ENCODE results near the gene ZNF831.

Gene ZNF831

GRCh38 chr20:59163631-59164530 is at the start of gene ZNF831:
TSS of gene ZNF831 (plus strand) at chr20:59163821. CDS start at chr20:59191020, 27,199 bp downstream.
- in situ Hi-C loops (cut with MboI; ENCODE audit: low sequenced_read_pairs, unreplicated experiment) = no loop called here
- DNase-seq (ENCODE audit: low spot score) = no peak
- TF ChIP-seq, protein P1, sequence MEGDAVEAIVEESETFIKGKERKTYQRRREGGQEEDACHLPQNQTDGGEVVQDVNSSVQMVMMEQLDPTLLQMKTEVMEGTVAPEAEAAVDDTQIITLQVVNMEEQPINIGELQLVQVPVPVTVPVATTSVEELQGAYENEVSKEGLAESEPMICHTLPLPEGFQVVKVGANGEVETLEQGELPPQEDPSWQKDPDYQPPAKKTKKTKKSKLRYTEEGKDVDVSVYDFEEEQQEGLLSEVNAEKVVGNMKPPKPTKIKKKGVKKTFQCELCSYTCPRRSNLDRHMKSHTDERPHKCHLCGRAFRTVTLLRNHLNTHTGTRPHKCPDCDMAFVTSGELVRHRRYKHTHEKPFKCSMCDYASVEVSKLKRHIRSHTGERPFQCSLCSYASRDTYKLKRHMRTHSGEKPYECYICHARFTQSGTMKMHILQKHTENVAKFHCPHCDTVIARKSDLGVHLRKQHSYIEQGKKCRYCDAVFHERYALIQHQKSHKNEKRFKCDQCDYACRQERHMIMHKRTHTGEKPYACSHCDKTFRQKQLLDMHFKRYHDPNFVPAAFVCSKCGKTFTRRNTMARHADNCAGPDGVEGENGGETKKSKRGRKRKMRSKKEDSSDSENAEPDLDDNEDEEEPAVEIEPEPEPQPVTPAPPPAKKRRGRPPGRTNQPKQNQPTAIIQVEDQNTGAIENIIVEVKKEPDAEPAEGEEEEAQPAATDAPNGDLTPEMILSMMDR (IDR thresholded peaks at IDR 0.05; ENCODE audit: borderline replicate concordance, control extremely low read depth, extremely low read depth, insufficient read depth, missing control alignments) = no peak

DNA sequence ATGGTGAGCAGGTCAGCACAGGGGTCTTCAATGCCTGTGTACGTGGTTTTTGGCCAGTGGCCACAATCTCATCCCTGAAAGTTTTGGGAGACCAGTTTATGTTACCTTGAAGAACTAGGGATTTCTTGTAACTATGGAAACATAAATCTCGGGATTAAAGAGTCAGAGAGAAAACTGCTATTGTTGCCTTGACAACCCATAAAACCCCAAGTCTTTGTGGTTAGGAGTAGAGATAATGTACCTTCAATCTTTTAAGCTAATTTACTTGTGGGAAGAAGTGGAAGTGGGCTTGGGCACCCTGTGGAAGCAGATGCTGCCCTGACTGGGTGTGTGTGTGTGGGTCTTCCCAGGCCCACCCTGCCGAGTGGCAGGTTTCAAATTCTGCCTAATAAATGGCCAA is 46.1 kb upstream of the ZNF831 start:
- in situ Hi-C loops (cut with MboI; ENCODE audit: low sequenced_read_pairs, unreplicated experiment) = no loop called here
- no peak for DNase-seq (ENCODE audit: low spot score)
- TF ChIP-seq, protein P1 (IDR thresholded peaks at IDR 0.05; ENCODE audit: borderline replicate concordance, control extremely low read depth, extremely low read depth, insufficient read depth, missing control alignments) = no peak

- TF ChIP-seq, protein P1 (IDR thresholded peaks at IDR 0.05; ENCODE audit: borderline replicate concordance, control extremely low read depth, extremely low read depth, insufficient read depth, missing control alignments) = no peak
- no peak for DNase-seq (ENCODE audit: low spot score)
- in situ Hi-C loops (cut with MboI; ENCODE audit: low sequenced_read_pairs, unreplicated experiment) = no loop called here
These were observed 44.8 kb upstream of the ZNF831 start for GRCh38 chr20:59118855-59119254.

DNA sequence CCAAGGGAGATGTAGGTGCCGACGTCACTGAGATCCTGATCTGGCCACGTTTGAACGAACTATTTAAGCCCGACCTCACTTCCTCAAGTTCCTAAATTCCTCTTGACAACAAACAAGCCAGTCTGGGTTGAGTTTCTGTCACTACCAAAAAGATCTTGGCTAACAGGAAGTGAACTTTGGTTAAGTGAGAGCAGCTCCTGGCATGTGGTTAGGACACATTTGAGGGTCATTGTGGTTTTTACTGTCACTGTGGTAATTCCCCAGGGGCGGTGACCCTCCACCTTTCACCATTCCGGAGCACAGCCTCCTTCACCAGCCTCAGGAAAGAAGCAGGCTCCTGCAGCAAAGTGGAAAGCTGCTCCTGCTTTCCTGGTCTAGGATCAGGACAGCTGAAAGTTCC is 43.1 kb upstream of the ZNF831 start:
- TF ChIP-seq, protein P1 (IDR thresholded peaks at IDR 0.05; ENCODE audit: borderline replicate concordance, control extremely low read depth, extremely low read depth, insufficient read depth, missing control alignments) = no peak
- DNase-seq (ENCODE audit: low spot score) = no peak
- in situ Hi-C loops (cut with MboI; ENCODE audit: low sequenced_read_pairs, unreplicated experiment) = no loop called here

DNA sequence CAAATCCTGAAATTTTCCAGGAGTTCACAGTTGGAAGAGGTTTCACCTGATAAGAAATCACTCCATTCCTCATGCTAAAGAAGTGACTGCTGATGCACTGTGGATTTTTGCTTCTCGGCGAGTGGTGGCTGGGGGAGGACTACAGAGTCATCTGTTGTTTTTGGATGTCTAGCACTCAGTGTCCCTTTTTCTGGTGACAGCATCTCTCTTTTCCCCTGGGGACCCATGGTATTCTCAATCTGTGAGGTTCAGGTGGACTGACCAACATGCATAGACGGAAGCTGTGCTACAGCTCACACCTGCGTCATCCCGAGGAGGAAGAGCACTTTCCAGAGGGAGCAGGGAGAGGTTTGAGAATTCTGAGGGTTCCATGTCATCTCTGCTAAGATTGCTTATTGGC is 42.7 kb upstream of the ZNF831 start:
- in situ Hi-C loops (cut with MboI; ENCODE audit: low sequenced_read_pairs, unreplicated experiment) = no loop called here
- no peak for DNase-seq (ENCODE audit: low spot score)
- TF ChIP-seq, protein P1 (IDR thresholded peaks at IDR 0.05; ENCODE audit: borderline replicate concordance, control extremely low read depth, extremely low read depth, insufficient read depth, missing control alignments) = no peak

GRCh38 chr20:59121714-59122565 is 41.7 kb upstream of the ZNF831 start:
- no peak for DNase-seq (ENCODE audit: low spot score)
- TF ChIP-seq, protein P1 (IDR thresholded peaks at IDR 0.05; ENCODE audit: borderline replicate concordance, control extremely low read depth, extremely low read depth, insufficient read depth, missing control alignments) = no peak
- in situ Hi-C loops (cut with MboI; ENCODE audit: low sequenced_read_pairs, unreplicated experiment) = no loop called here
